Heart left ventricle (tissue), 16 donors: ENCODE results near the gene ANKS3. TPM values are rescaled to one million over a fixed set of nuclear protein-coding genes. Genes with fewer than 3 reads are reported as not detected.

Experiments
- ATAC-seq, 4 donors: fragments of 200-7000 bp; cut with Tn5 transposase; one replicate each; pipeline ENCODE4 v1.9.1; 2020 to 2022; ENCODE audit warnings: moderate library complexity in 4 of 4, mild to moderate bottlenecking in 3 of 4, moderate number of reproducible peaks in 1 of 4
- DNase-seq, 5 donors: peaks; one replicate each; pipeline ENCODE4 v3.0.0-alpha.2; 2020
- H3K27ac ChIP-seq, 12 donors: fragments of 200-600 bp; sonication (generic) in 4 of 12; one replicate each; pipeline versions ENCODE4 v1.5.0 to v1.8.0; 2016 to 2022; ENCODE audit warnings: mild to moderate bottlenecking in 2 of 12
- H3K27me3 ChIP-seq, 9 donors: fragments of 200-600 bp; sonication (generic) in 2 of 9; one replicate each; pipeline versions ENCODE4 v1.5.1 to v1.8.0; 2016 to 2022; ENCODE audit warnings: mild to moderate bottlenecking in 3 of 9
- H3K36me3 ChIP-seq, 9 donors: fragments of 200-600 bp; sonication (generic) in 2 of 9; one replicate each; pipeline versions ENCODE4 v1.5.0 to v1.8.0; 2018 to 2022; ENCODE audit warnings: mild to moderate bottlenecking in 2 of 9
- H3K4me1 ChIP-seq, 12 donors: fragments of 200-600 bp; sonication (generic) in 4 of 12; one replicate each; pipeline versions ENCODE4 v1.5.0 to v1.8.0; 2016 to 2022; ENCODE audit warnings: mild to moderate bottlenecking in 3 of 12
- H3K4me3 ChIP-seq, 12 donors: fragments of 200-600 bp; sonication (generic) in 4 of 12; one replicate each; pipeline versions ENCODE4 v1.5.0 to v1.8.0; 2017 to 2022; ENCODE audit warnings: mild to moderate bottlenecking in 9 of 12, moderate library complexity in 4 of 12
- H3K9me3 ChIP-seq, 12 donors: fragments of 200-600 bp; sonication (generic) in 4 of 12; one replicate each; pipeline versions ENCODE4 v1.5.0 to v1.8.0; 2016 to 2022; ENCODE audit warnings: mild to moderate bottlenecking in 1 of 12
- CTCF ChIP-seq, 12 donors: fragments of 200-600 bp; sonication (generic) in 4 of 12; IDR thresholded peaks; one replicate each; pipeline versions ENCODE4 v1.5.0 to v1.8.0; 2018 to 2022; ENCODE audit warnings: antibody characterized with exemption in 12 of 12, mild to moderate bottlenecking in 5 of 12
- POLR2A ChIP-seq, 2 donors: fragments of 450-650 bp; IDR thresholded peaks; one replicate each; pipeline ENCODE4 v1.6.1; 2017; ENCODE audit warnings: antibody characterized with exemption in 2 of 2, mild to moderate bottlenecking in 2 of 2, moderate library complexity in 2 of 2
- WGBS, 4 donors: extraction: QIAGEN DNeasy Blood & Tissue Kit in 2 of 4; methylation state at CpG; one replicate each; pipeline versions ENCODE4 v1.1.5 to v1.1.7; 2013 to 2018; 5-methylcytosine and 5-hydroxymethylcytosine counted together
- intact Hi-C, 10 donors: fragments of 100-400 bp; cut with DNase I; formaldehyde crosslinking; loops; one replicate each; pipeline versions ENCODE4 v1.11.1 to v1.14.2; 2022
- polyA plus RNA-seq, 2 donors: library from polyadenylated mRNA; stranded (reverse); fragments of 200-250 nt; gene quantifications; one replicate each; pipeline ENCODE4 v1.2.3, GENCODE V29; 2013
- total RNA-seq, 9 donors: library from RNA; depleted of rRNA in 2 of 9; stranded (reverse); fragments of >200 nt in 2 of 9; fragmentation: NEBNext Ultra II Directional in 3 of 9; extraction: Animal tissue kit (Norgen Biotek cat#: 25700) in 3 of 9; gene quantifications; one replicate each; pipeline versions ENCODE4 v1.1.0 to v1.2.4, GENCODE V29; 2016 to 2023
- donor health status: ischemic (EF 13 %, LVEDD 7.1; RV severe dilation, severe dysfunction).
- donor health status: healthy with polysubstance abuse.
- donor health status: DM: no; HTN: yes; CAD: no.
- donor health status: DM: no; HTN: no; CAD: no.
- donor health status: ischemic (EF 25% LVEDD 6.9; RV normal size, moderate dysfunction).
- donor health status: ischemic (EF 25% LVEDD 5.7; RV mildly dilated, moderate dysfunction).
- donor health status: healthy.
- donor health status: DM: yes; HTN: yes; CAD: no.
- donor health status: ischemic (EF 35%, LVEDD 5.7; RV mildly dilated, moderate dysfunction).
- donor health status: nonischemic (EF 11% LVEDD 7.7; RV severe dilation, severe dysfunction).
- donor health status: DM: yes; HTN: yes; CAD: no.
- donor health status: PGD.
- donor health status: ischemic (EF 29% LVEDD 5.4; RV normal size, mild dysfunction).
- donor health status: nonischemic (EF 23%, LVEDD 6.1; RV moderate dilation, normal function).

ANKS3 gene
- total and polyA plus RNA-seq, 11 donors, result 5.1 to 12.7 (median 9.2) TPM

DNA sequence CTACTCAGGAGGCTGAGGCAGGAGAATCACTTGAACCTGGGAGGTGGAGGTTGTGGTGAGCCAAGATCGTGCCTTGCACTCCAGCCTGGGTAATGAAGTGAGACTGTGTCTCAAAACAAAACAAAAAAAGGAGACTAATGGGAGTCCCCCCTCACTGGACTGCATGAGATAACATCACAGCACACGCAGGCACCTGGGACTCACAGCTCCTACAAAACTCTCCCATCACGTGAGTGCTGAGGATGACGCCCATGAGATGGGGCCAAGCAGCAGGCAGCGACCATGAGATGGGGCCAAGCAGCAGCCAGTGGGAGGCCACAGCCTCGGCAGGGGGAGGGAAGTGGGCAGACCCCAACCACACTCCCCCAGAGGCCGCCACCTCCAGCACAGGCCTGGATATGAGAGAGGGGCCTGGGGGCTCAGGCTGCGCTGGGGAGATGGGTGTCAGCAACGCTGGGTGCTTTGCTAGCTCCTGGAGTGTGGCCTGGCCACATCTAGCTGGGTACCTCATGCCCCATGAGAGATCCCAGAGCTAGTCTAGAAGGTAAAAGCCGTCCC, 15.7 kb upstream of the ANKS3 start:
- DNase-seq (peak in 1 of 5 donors; percentile 21), ATAC-seq (no peak)
- no peak for TF ChIP-seq POLR2A (IDR thresholded peaks at IDR 0.05)
- no peak for TF ChIP-seq CTCF (IDR thresholded peaks at IDR 0.05)
- Histone ChIP-seq H3K27ac (no peak overlapping the region), H3K27me3 (no peaks in the 10 kb centered on the region), H3K4me1 (peaks cover 0 to 15% (median 0%) of the 10 kb centered on the region in 12 donors), H3K36me3 (peaks cover 0 to 57% (median 52%) of the 10 kb centered on the region in 9 donors), H3K9me3 (peaks cover 0 to 2% (median 0%) of the 10 kb centered on the region in 12 donors), H3K4me3 (no peak overlapping the region)
- 89 to 94% (median 90%) methylated on average over 10 of the region's 10 CpGs for WGBS, 4 donors
- intact Hi-C loops, result no loop called here

GRCh38 chr16:4748682-4749411, 14.8 kb upstream of the ANKS3 start:
- Histone ChIP-seq H3K4me3 (no peak overlapping the region), H3K36me3 (peaks cover 0 to 48% (median 44%) of the 10 kb centered on the region in 9 donors), H3K9me3 (no peaks in the 10 kb centered on the region), H3K27me3 (no peaks in the 10 kb centered on the region), H3K4me1 (peaks cover 0 to 15% (median 0%) of the 10 kb centered on the region in 12 donors), H3K27ac (no peak overlapping the region)
- TF ChIP-seq CTCF (IDR thresholded peaks at IDR 0.05), result no peak
- TF ChIP-seq POLR2A (IDR thresholded peaks at IDR 0.05), result no peak
- ATAC-seq (no peak), DNase-seq (peak in 1 of 5 donors; percentile 29)
- WGBS, 4 donors, result 85 to 93% (median 91%) methylated on average over 14 to 16 of the region's 16 CpGs
- intact Hi-C loops, result no loop called here

GRCh38 chr16:4747906-4748681, 14.0 kb upstream of the ANKS3 start:
- intact Hi-C loops, result no loop called here
- DNase-seq (no peak), ATAC-seq (no peak)
- Histone ChIP-seq H3K9me3 (no peaks in the 10 kb centered on the region), H3K4me3 (no peak overlapping the region), H3K36me3 (peaks cover 0 to 41% (median 36%) of the 10 kb centered on the region in 9 donors), H3K4me1 (peaks cover 0 to 15% (median 3%) of the 10 kb centered on the region in 12 donors), H3K27me3 (no peaks in the 10 kb centered on the region), H3K27ac (no peak overlapping the region)
- WGBS, 4 donors, result 82 to 85% (median 84%) methylated on average over 14 of the region's 14 CpGs
- TF ChIP-seq POLR2A (IDR thresholded peaks at IDR 0.05) (no peak), CTCF (IDR thresholded peaks at IDR 0.05) (no peak)
